HEK293T (cell line): ENCODE data around the gene CCT5.

Experiments used
- ARNT ChIP-seq: fragments of 450-650 bp; IDR thresholded peaks from 2 replicates; pipeline ENCODE4 v1.6.1; 2017; ENCODE audit warnings: mild to moderate bottlenecking
- BHLHE40 ChIP-seq: fragments of 450-650 bp; IDR thresholded peaks from 2 replicates; pipeline ENCODE4 v1.6.1; 2016; ENCODE audit warnings: mild to moderate bottlenecking, moderate library complexity, borderline replicate concordance
- CTBP1 ChIP-seq: fragments of 450-650 bp; IDR thresholded peaks from 2 replicates; pipeline ENCODE4 v1.6.1; 2016; ENCODE audit warnings: borderline replicate concordance
- FOXA1 ChIP-seq: fragments of 450-650 bp; IDR thresholded peaks from 2 replicates; pipeline ENCODE4 v1.6.1; 2016; ENCODE audit warnings: mild to moderate bottlenecking
- FOXK2 ChIP-seq: fragments of 450-650 bp; IDR thresholded peaks from 2 replicates; pipeline ENCODE4 v1.6.1; 2016; ENCODE audit warnings: mild to moderate bottlenecking
- FOXM1 ChIP-seq: fragments of 450-650 bp; IDR thresholded peaks from 2 replicates; pipeline ENCODE4 v1.6.1; 2017; ENCODE audit warnings: mild to moderate bottlenecking, borderline replicate concordance
- L3MBTL2 ChIP-seq: fragments of 450-650 bp; conservative IDR thresholded peaks from 2 replicates; pipeline ENCODE4 v1.6.1; 2016; ENCODE audit warnings: mild to moderate bottlenecking
- LEF1 ChIP-seq: fragments of 450-650 bp; IDR thresholded peaks from 2 replicates; pipeline ENCODE4 v1.6.1; 2017; ENCODE audit warnings: mild to moderate bottlenecking, borderline replicate concordance
- NFRKB ChIP-seq: fragments of 450-650 bp; IDR thresholded peaks from 2 replicates; pipeline ENCODE4 v1.6.1; 2016; ENCODE audit warnings: mild to moderate bottlenecking, moderate library complexity
- PKNOX1 ChIP-seq: fragments of 450-650 bp; IDR thresholded peaks from 2 replicates; pipeline ENCODE4 v1.6.1; 2016
- SP1 ChIP-seq: fragments of 450-650 bp; IDR thresholded peaks from 2 replicates; pipeline ENCODE4 v1.6.1; 2017
- SUZ12 ChIP-seq: fragments of 450-650 bp; IDR thresholded peaks from 2 replicates; pipeline ENCODE4 v1.6.1; 2016; ENCODE audit warnings: mild to moderate bottlenecking
- TARDBP ChIP-seq: fragments of 450-650 bp; IDR thresholded peaks from 2 replicates; pipeline ENCODE4 v1.6.1; 2016
- ZNF384 ChIP-seq: fragments of 450-650 bp; IDR thresholded peaks from 2 replicates; pipeline ENCODE4 v1.6.1; 2016

GRCh38 chr5:10291692-10292339, 41.7 kb downstream of the CCT5 start:
- TF ChIP-seq ARNT (no peak), FOXM1 (no peak), PKNOX1 (no peak), LEF1 (no peak), SUZ12 (no peak), BHLHE40 (no peak), FOXK2 (no peak), ZNF384 (no peak), FOXA1 (no peak), CTBP1 (no peak), SP1 (no peak), TARDBP (no peak), L3MBTL2 (no peak), NFRKB (no peak)
